ENCODE results near the gene CRP.
"Not testable (repeated sequence)": the region's sequence is repeated elsewhere in the genome, so short reads cannot be mapped to it uniquely, and the experiment has no call there.

CRP gene, protein sequence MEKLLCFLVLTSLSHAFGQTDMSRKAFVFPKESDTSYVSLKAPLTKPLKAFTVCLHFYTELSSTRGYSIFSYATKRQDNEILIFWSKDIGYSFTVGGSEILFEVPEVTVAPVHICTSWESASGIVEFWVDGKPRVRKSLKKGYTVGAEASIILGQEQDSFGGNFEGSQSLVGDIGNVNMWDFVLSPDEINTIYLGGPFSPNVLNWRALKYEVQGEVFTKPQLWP

DNA sequence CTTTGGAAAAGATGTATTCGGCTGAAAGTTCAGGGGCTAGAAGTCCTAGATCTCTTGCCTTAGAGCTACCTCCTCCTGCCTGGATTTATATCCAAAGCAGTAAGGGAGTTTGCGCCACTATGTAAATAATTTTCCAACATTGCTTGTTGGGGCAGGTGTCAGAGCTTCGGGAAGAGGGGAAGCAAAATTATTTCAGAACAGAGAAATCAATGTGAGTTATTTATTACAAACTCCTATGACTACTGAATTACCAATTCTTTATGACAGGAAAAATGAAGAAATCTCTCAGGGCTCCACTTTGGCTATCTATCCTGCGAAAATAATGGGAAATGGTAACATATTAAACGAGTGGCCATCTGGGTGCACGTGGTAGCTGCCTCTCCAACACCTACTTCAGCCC is at the start of gene CRP:
Gene CRP (minus strand): TSS at position 61 of the 400 bp plus-strand sequence. CDS start 104 bp downstream, outside the sequence.
- DNase-seq (ENCODE audit: low read depth in 2 of 2, low spot score in 1 of 2), result no peak

DNA sequence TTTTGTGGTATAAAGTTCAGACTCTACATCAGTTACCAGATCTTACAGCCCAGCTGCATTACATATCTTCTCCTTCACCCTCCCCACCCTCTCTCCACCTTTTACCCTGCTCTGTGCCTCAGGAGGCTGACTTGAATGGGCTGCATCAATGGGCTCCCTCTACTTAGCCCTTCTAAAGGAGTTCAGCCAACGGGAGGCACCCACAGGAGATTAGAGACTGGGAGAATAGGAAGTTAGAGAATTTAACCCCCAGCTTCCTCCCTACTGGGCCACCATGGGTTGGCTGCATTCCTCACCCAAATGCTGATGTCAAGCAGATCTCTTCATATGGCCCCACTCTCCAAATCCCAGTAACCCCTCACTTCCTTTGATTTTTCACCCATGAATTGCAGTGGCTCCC is 49.3 kb upstream of the CRP start:
- no peak for DNase-seq (ENCODE audit: low read depth in 2 of 2, low spot score in 1 of 2)

DNA sequence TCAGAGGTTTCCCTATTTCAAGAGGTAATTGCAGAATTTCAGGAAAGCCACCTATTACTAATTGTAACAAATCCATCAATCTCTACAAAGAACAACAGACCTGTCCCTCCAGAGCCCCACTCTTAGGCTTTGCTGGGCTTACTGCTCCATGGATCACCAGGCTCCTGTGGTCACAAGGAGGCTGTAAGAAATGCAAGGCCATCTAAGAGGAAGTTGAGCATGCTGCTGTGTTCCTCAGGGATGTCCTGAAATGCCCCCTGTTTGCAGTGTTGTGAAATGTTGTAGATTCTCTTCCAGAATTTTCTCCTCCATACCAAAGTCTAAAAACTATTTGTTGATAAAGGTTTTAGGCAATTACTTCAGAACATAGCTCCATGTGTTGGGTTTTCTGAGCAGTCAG is 42.0 kb upstream of the CRP start:
- DNase-seq (ENCODE audit: low read depth in 2 of 2, low spot score in 1 of 2), result no peak

DNA sequence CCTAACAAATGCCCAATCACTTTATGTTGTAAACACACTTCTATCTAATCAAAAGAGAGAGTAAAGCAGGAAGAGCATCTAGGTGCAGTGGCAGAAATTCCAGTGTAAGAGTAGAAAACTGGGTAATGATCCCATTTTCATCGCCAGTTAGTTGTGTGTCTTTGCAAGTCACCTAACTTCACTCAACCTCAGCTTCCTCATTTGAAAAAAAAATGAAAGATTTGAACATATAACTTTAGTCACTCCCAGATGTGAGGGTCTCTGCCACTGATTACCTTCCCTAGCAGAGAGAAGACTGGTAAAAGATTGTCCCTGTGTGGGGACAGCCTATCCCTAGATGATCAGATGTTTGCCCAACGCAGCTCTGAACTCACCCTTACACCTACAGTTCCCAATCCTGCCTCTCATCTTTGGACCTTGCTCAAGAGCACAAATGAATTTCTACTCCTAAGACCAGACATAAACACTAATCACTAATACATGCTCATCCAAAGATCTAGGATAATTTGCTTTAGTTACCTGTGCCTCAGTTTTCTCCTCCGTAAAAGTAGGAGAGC is 41.1 kb upstream of the CRP start:
- DNase-seq (ENCODE audit: low read depth in 2 of 2, low spot score in 1 of 2), result no peak

DNA sequence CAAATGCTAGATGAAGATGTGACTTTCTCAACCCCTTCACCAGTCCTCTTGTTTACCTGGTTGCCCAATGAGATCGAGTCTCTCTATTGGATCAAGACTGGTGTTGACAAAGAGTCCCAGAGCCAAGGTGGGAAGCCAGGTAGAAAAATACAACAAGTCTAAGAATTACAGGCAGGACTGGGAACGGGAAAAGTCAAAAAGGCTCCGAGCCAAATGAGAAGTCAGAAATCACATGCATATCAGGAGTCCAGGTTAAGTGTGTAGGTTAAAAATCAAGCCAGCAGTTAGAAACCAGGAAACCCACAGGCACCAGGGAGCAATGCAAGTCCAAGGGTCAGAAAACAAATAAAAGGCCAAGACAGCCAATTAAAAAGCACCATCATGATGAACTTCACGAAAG is 39.0 kb upstream of the CRP start:
- DNase-seq (ENCODE audit: low read depth in 2 of 2, low spot score in 1 of 2), result no peak

DNA sequence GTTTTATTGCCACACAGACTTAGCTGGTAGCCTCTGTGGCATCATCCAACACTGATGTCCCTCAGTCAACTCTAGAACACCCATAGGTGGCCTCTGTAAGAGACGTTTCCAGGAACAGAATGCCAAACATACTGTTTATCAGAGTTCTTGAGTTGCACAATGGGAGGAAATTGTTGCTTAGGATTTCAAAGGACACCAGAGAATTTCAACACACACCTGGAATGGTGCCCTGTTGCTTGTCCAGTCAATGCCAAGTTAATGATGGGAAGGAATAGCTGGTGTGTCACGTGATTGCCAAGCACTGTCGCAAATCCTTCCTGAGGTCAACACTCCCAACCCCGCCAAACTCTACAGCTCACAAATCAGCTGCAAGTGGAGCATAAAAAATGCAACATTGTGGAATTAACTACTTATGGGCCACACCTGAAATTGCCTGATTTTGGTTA is 37.8 kb upstream of the CRP start:
- DNase-seq (ENCODE audit: low read depth in 2 of 2, low spot score in 1 of 2), result no peak

DNA sequence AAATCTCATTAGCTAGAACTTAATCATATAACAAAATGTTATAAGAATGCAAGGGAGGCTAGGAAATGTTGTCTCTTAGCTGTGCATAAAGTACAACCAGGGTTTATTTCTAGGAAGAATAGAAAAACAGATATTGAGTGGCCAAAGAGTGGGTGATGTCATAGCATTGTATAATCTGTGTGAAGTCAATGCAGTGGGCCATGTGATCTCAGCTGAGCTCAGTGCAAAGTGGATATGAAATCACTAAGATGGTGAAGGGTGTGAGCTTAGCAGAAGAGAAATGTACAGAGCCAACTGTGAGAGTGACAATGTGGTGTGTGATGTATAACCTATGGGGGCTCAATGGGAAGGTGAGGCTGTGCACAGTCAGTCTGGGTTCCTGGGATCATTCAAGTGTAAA is 36.6 kb upstream of the CRP start:
- no peak for DNase-seq (ENCODE audit: low read depth in 2 of 2, low spot score in 1 of 2)

DNA sequence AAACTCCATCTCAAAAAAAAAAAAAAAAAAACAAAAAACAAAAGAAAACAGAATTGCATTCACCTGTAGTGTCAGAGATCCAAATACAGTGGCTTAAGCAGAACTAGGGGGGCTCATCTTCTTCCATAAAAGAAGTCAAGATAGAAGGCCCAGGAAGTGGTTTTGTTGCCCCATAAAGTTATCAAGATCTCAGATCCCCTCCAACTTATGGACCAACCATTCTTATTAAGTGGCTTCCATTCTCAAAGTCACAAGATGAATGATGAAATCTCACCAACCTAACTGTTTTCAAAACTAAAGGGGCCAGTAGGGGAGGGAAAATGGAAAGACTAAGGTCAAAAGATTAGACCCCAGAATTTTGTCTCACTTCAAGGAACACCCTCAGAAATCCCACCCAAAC is 36.2 kb upstream of the CRP start:
- no peak for DNase-seq (ENCODE audit: low read depth in 2 of 2, low spot score in 1 of 2)

DNA sequence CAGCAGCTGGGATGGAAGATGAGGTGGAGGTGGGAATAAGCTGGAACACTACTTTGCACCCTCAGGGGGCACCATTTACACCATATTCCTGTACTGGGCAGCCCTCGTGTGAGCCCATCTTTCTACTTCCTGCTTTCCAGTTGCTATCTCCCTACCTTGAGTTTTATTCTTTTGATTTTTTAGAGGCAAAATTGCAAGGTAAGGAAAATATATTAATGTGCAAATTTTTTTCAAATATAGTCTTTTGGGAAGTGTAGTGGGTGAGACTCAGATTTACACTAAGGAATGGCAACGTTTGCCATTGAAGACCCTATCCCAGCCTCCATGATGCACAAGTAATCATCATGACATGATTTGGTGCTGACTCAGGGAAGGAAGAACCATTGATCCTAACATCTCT is 35.2 kb upstream of the CRP start:
- DNase-seq (ENCODE audit: low read depth in 2 of 2, low spot score in 1 of 2), result no peak

DNA sequence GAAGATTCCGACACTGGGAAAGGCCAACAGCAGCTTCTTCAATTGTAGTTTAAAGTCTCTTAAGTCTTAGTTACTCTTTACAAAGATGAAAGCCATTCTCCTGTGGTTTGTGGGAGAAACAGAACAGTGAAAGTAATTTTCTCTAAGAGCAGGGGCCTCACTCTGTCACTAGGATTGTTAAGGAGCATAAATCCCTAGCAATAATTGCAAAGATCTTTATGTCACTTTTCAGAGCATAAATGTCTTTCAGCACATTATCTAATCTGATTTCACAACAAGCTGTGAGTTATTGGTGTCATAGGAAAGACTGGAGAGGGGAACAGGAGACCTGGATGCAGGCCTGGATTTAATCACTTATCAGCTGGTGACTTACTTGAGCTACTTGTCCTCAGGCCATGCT is 34.0 kb upstream of the CRP start:
- no peak for DNase-seq (ENCODE audit: low read depth in 2 of 2, low spot score in 1 of 2)

DNA sequence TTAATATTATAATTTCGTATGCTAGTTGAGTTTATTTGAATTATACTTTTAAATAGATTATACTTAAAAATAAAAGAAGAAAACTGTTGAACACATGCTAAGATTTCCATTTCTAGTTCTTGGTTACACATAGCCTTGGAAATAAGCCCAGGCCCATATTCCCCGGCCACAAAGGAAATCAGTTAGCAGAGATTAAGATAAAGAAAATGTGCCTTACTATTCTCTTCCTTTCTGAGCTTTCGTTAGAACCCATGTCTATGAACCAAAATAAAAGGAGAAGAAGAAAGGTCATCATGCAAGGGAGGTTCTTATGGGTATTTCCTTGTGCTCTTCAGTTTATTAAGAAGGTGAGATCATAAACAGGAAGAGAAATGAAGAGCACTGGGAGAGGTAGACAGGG is 32.3 kb upstream of the CRP start:
- no peak for DNase-seq (ENCODE audit: low read depth in 2 of 2, low spot score in 1 of 2)

DNA sequence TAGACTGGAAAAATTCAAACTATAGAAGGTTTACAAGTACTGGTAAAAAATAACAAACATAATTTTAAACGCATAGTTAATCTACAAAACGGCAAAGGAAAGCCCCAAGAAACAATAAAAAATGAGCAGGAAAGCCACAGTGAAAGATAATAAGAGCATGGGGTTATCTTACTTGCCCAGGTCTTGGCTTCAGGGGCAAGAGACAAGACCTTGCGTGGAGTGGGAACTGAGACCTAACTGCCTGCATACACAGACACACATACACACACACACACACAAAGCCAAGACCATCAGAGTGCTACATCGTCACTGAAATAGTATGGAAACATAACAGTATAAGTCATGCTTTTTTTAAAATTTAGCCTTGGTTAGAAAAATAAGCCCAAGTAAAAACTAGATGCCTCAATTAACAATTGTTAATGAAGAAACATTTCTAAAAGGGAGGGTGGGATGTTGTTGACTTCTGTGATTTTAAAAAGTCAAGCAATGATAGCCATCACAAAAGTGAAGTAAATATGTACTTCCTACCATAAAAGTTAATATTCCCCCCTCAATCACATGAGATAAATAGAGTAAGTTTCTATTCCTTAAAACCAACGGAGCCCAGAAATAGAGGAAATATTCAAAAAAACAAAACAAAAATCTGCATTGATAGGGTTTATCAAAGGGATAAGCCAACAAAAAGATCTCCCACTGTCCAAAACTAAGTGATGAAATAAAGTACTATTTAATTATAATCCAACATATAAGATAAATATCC is 29.4 kb upstream of the CRP start:
- no peak for DNase-seq (ENCODE audit: low read depth in 2 of 2, low spot score in 1 of 2)

DNA sequence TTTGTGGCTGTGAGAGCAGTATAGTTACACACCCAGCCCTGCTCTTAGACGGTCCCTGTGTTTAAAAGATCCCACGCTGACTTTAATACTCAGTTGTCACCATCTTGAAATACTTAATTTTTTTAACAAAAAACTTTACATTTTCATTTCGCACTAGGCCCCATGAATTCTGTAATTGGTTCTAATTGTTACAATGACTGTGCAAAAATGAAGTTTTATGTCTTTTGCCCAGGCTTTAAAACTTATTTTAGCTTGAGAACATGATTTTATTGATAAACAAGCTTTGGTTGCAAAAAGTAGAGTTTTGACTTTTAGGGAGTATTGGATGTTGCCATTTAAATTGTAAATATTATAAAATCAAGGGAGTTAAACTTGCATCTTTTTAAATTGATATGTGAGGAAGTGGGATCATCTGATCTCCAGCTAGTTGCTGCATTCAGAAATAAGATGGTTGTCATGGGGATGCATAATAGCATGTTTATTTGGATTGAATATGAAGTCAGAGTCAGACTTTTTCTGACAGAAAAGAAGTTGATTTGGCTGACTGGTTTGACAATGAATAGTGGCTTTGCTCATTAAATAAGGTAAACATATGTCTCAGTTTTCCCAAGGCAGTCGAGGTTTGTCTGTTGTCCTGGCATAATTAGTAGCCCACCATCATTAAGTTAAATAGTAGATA is 23.0 kb upstream of the CRP start:
- no peak for DNase-seq (ENCODE audit: low read depth in 2 of 2, low spot score in 1 of 2)

DNA sequence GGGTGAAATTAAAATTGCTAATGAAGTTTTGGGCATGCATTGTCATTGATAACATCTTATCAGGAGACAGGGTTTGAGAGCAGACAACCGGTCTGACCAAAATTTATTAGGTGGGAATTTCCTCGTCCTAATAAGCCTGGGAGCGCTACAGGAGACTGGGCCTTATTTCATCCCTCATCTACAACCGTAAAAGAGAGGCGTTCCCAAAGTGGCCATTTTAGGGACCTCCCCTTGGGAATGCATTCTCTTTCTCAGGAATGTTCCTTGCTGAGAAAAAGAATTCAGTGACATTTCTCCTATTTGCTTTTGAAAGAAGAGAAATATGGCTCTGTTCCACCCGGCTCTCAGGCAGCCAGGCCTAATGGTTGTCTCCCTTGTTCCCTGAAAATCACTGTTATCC is 8.8 kb upstream of the CRP start:
- DNase-seq (ENCODE audit: low read depth in 2 of 2, low spot score in 1 of 2), result not testable (repeated sequence)

DNA sequence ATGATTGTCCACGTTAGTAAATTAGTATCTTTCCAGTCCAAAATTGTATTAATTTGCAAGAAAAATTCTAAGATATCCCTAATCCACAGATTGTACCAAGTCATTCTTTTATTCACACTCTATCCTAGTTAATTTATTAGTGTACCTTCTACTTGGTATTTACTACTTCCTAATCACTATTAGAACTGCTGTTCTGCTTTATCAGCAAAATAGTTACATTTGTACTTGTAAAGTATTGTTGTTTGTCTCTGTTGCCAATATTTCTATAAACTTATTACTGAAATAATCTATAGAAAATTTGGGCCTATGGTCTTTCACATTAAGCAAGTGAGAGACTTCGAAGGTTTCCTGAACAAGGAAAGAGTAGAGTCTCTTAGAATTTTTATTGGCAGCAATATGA is 5.6 kb upstream of the CRP start:
- DNase-seq (ENCODE audit: low read depth in 2 of 2, low spot score in 1 of 2), result no peak

DNA sequence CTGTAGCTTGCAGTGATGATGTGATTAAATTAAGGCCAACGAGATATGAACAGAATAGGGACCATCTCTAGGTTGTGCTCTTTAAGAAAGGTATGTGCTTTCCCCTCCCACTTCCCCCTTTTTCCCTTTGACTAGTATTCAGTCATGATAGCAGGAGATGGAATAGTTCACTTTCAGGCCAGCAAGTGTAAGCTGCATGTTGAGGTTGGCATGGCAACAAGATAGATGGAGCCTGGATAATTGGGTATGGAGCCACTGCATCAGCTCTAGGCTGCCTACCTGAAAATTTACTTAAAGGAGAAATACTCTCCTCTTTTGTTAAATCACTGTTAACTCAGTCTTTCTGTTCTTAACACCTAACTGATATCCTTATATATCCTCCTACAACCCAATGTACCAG is 1.5 kb upstream of the CRP start:
- DNase-seq (ENCODE audit: low read depth in 2 of 2, low spot score in 1 of 2), result no peak

DNA sequence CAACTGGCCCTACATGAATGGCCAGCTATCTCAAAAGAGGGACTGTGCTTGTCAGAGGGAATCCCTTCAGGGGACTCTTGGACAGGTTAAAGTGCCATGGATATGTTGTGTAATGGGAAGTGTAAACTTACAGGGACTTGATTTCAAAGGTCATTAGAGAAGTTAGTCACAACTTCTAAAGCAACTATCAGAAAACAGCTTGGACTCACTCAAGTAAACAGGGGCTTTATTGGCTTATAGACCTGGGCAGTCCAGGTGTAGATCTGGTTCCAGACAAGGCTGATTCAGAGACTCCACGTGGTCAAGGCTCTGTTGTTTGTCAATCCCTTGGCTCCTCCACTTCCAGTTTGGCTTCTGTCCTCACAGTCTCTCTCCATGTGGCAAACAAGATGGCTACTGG is 2.3 kb downstream of the CRP start:
- no peak for DNase-seq (ENCODE audit: low read depth in 2 of 2, low spot score in 1 of 2)

DNA sequence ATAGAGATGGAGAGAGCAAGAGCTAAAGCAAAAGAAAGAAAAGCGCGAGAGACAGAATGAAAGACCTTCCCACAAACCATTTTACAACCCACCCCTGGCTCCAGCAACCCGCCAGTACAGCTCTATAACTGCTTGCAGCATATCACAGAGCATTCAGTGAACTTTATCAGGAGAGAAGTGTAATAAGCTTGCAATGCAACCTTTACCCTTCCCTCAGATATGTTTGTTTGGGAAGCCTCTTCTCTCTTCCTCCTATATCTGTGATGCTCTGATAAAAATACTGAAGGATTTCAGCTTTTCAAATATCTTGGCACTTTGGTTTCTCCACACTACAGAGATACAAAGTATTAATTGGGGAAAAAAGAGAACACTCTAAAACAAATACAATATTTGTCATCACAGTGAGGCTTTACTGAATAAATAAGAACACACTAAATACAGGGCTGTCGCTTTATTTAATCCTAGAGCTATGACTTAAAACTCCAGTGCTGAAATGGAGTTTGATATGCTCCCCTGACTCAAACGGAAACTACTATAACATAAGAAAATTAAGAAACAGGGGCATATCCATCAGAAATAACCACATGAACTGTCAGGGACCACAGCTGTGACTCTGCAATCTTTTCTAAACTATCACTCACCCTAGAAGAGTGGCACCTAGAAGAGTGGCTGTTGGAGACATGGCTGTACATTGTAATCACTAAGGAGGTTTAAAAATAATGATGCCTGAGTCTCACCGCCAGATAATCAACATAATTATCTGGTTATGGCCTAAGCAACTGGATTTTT is 6.7 kb downstream of the CRP start:
- no peak for DNase-seq (ENCODE audit: low read depth in 2 of 2, low spot score in 1 of 2)

DNA sequence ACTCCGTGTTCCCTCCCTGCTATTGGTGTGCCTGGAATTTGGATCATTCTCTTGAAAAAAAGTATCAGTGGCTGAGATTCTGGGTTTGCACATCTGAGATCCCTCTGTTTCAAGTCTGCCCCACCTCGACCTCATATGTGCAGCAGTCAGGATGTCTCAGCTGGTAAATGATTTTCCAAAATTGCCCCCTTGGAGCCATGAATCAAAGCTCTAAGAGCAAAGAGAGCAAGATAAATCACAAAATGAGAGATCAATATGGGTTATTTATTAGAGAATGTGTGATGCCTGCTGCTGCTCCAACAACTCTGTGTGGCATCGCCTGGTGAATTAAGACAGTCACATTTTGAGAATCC is 8.5 kb downstream of the CRP start:
- DNase-seq (ENCODE audit: low read depth in 2 of 2, low spot score in 1 of 2), result no peak

DNA sequence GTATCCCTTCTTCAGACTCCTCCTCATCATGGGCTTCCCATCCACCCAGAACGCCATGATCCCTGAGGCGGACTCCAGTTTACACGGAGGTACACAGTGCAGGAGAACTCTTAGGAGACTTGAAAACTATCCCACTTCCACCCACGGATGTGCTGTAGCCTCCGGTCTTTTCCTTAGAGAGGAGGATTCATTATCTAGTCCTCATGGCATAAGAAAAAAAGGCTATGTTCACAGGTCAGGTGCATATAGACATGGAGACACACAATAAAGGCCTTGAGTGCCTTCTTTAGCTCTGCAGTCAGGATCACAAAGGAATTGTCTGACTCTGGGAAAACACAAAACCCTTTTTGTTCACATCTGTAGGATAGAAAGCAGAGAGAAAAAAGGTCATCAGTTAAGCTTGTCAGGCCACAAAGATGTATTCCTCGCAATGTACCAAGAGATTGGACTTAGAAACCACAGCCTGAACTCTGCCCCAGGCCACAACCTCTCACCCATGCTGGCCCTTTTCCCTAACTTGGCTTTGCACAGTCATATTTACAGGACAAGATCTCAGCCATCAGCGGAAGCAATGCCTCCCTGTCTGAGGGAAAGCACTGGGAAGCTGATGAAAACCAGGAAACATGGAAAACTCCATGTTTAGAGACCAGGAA is 9.0 kb downstream of the CRP start:
- no peak for DNase-seq (ENCODE audit: low read depth in 2 of 2, low spot score in 1 of 2)

DNA sequence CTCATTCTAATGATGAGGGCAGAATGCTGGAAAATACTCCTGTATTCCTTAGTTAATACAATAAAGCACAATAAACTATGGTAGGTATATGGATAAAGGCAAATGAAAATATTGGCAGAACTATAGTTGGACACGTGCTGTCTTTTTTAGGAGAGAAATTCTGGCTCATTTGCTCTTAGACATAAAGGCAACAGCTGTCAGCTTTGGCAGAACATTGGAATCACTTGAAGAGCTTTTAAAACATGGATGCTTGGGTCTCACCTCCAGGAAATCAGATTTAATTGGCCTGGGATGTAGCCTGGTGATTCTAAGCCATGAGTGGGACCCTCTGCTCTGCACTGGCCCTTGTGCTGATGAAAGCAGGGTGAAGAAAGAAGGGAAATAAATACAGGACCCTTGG is 9.9 kb downstream of the CRP start:
- DNase-seq (ENCODE audit: low read depth in 2 of 2, low spot score in 1 of 2), result no peak
